Parathyroid adenoma (tissue), 2 donors: ENCODE data around the gene CA14.
"Not testable (repeated sequence)": the region's sequence is repeated elsewhere in the genome, so short reads cannot be mapped to it uniquely, and the experiment has no call there.

Experiments used
- H2AFZ ChIP-seq: fragments of 300-600 bp; sonication (generic); one replicate; pipeline ENCODE4 v1.7.0; 2017; ENCODE audit warnings: antibody characterized with exemption, mild to moderate bottlenecking
- H3K27ac ChIP-seq: fragments of 300-600 bp; sonication (generic); one replicate; pipeline ENCODE4 v1.7.0; 2017
- H3K27me3 ChIP-seq: fragments of 300-600 bp; sonication (generic); one replicate; pipeline ENCODE4 v1.7.0; 2017; ENCODE audit warnings: low read length; ENCODE audit not compliant: control insufficient read depth, insufficient read depth
- H3K36me3 ChIP-seq: fragments of 300-600 bp; sonication (generic); one replicate; pipeline ENCODE4 v1.7.0; 2017; ENCODE audit warnings: low read length; ENCODE audit not compliant: control insufficient read depth, insufficient read depth
- H3K4me1 ChIP-seq: fragments of 300-600 bp; sonication (generic); one replicate; pipeline ENCODE4 v1.7.0; 2017; ENCODE audit warnings: control low read depth
- H3K4me2 ChIP-seq: fragments of 300-600 bp; sonication (generic); one replicate; pipeline ENCODE4 v1.7.0; 2017; ENCODE audit warnings: low read length
- H3K4me3 ChIP-seq: fragments of 300-600 bp; sonication (generic); one replicate; pipeline ENCODE4 v1.7.0; 2017; ENCODE audit warnings: low read depth, low read length
- H3K79me2 ChIP-seq: fragments of 300-600 bp; sonication (generic); one replicate; pipeline ENCODE4 v1.7.0; 2017; ENCODE audit warnings: control low read depth
- H3K9ac ChIP-seq: fragments of 300-600 bp; sonication (generic); one replicate; pipeline ENCODE4 v1.7.0; 2017; ENCODE audit warnings: mild to moderate bottlenecking
- H3K9me3 ChIP-seq: fragments of 300-600 bp; sonication (generic); one replicate; pipeline ENCODE4 v1.7.0; 2017; ENCODE audit warnings: low read length; ENCODE audit not compliant: control insufficient read depth
- TF ChIP-seq, protein P1 (sequence below): fragments of 300-600 bp; sonication (generic); IDR thresholded peaks from one replicate; pipeline ENCODE4 v1.7.0; 2017; ENCODE audit warnings: antibody characterized with exemption, mild to moderate bottlenecking
- donor health status: primary hyperparathyroidism.

Gene CA14

DNA sequence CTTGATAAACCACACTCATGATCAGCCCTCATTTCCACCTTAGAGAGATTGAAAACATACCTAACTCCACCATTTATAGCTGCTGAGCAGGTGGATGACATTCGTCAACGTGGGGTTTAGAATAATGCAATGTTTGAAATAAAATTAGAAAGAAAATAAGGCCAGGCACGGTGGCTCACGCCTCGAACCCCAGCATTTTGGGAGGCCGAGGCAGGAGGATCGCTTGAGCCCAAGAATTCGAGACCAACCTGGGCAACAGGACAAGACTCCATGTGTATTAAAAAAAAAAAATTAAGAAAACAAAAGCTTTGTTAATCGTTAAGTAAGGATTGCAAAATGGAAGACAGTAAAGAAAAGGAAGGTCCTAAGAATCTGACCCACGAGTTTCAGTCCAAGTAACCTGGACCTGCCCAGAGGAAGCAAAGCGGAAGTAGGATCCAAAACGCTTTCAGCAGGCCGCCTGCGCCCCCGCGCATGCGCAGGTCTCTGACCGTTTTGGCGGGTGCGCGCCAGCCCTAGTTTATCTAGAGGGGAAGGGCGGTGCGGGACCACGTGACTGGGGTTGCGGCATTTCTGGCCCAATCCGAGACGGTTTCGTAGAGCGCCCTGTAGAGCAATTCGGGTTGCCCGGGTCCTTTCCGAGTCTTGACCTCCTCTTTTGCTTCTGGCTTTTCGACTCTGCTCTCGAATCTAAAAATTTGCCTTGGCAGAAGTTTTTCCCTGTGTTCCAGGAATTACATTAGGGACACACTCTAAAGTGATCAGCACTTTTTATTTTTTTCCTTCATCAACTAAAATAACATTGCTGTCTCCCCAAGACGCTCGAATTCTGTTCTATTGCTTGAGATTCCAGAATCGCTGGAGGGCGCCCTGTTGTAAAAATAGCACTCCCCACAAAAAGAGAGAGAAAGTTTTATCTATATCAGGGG lies 44.1 kb upstream of the CA14 start:
- H3K79me2 ChIP-seq: no peaks in the 10 kb centered on the region

DNA sequence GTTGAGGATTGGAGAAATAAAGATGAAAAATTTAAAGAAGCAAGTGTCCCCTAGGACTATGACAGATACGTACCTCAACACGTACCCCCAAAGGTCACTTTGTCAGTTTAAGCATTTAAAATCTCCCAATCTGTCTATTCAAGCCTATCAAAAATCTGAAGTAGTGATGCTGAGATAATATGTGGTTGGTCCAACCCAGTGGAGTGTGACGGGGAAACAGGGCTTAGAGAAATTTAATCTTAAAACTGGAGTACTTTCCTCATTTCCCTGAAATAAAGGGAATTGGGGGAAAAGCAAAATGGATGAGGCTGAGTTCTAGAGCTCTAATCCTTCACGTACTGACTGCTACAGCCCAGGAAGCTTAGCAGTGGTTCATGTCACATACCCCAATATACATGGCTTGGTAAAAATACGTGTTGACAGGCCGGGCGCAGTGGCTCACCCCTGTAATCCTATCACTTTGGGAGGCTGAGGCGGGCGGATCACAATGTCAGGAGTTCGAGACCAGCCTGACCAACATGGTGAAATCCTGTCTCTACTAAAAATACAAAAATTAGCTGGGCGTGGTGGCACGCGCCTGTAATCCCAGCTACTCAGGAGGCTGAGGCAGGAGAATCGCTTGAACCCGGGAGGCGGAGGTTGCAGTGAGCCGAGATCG lies 43.3 kb upstream of the CA14 start:
- not testable (repeated sequence) for H3K9me3 ChIP-seq, H3K4me1 ChIP-seq, H3K27me3 ChIP-seq, H3K79me2 ChIP-seq, H3K9ac ChIP-seq, H3K36me3 ChIP-seq
- Histone ChIP-seq H3K27ac (peak overlapping the region; percentile 76), H3K4me3 (peak overlapping the region; percentile 71), H2AFZ (peak overlapping the region; percentile 89), H3K4me2 (peak overlapping the region; percentile 75)

More for the DNA sequence above, 44.1 kb upstream of the CA14 start:
- TF ChIP-seq, protein P1, sequence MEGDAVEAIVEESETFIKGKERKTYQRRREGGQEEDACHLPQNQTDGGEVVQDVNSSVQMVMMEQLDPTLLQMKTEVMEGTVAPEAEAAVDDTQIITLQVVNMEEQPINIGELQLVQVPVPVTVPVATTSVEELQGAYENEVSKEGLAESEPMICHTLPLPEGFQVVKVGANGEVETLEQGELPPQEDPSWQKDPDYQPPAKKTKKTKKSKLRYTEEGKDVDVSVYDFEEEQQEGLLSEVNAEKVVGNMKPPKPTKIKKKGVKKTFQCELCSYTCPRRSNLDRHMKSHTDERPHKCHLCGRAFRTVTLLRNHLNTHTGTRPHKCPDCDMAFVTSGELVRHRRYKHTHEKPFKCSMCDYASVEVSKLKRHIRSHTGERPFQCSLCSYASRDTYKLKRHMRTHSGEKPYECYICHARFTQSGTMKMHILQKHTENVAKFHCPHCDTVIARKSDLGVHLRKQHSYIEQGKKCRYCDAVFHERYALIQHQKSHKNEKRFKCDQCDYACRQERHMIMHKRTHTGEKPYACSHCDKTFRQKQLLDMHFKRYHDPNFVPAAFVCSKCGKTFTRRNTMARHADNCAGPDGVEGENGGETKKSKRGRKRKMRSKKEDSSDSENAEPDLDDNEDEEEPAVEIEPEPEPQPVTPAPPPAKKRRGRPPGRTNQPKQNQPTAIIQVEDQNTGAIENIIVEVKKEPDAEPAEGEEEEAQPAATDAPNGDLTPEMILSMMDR: peak; percentile 10
- no peaks in the 10 kb centered on the region for H3K9me3 ChIP-seq
- no peaks in the 10 kb centered on the region for H3K27me3 ChIP-seq
- no peak overlapping the region for H3K9ac ChIP-seq
- H3K36me3 ChIP-seq: no peaks in the 10 kb centered on the region
- peak overlapping the region; percentile 75 for H3K4me2 ChIP-seq
- H2AFZ ChIP-seq: peak overlapping the region; percentile 89
- peak overlapping the region; percentile 71 for H3K4me3 ChIP-seq
- peaks cover 3% of the 10 kb centered on the region for H3K4me1 ChIP-seq
- H3K27ac ChIP-seq: peak overlapping the region; percentile 76

DNA sequence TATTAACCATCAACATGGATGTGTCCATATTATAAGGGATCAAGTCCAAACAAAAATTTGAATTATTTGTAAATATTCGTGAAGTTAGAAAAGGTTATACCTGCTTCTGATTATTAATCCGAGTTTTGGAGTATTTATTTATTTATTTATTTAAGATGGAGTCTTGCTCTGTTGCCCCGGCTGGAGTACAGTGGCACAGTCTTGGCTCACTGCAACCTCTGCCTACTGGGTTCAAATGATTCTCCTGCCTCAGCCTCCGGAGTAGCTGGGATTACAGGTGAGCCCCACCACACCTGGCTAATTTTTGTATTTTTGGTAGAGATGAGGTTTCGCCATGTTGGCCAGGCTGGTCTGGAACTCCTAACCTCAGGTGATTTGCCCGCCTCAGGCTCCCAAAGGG lies 41.7 kb upstream of the CA14 start:
- not testable (repeated sequence) for H3K4me3 ChIP-seq, H3K4me2 ChIP-seq, H3K27ac ChIP-seq, H3K36me3 ChIP-seq, H2AFZ ChIP-seq, H3K4me1 ChIP-seq, H3K27me3 ChIP-seq, H3K79me2 ChIP-seq, H3K9ac ChIP-seq, H3K9me3 ChIP-seq

DNA sequence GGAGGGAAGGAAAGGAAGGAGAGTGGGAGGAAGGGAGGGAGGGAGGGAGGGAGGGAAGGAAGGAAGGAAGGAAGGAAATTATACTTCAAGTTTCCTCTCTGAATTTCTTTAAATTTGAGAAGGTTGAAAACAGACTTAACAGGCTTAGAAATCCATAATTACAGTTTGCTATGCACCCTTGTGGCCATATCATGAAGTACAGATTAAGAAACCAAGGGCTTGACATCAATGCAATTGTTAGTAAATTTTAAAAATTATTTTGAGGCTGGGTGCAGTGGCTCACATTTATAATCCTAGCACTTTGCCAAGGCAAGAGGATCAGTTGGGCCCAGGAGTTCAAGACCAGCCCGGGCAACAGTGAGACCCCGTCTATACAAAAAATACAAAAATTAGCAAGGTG lies 36.0 kb upstream of the CA14 start:
- H3K36me3 ChIP-seq: no peaks in the 10 kb centered on the region

DNA sequence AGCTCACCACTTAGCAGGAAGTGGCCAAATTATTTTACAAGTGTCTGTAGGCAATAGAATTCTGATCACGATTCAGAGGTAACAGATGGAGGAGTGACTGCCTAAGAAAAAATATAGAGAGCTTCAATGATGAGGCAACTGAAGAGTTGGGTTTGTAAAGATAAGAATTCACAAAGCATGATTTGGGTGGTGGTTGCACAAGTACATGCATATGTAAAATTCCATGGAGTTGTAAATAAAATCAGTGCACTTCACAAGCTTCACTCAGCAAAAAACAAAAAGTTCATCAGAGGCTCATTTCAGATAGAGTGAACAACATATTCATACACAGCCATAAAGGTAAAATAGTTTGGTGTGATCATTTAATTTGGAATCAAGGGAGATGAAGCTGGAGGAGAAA lies 32.6 kb upstream of the CA14 start:
- TF ChIP-seq, protein P1: no peak
- Histone ChIP-seq H3K9me3 (no peaks in the 10 kb centered on the region), H3K9ac (no peak overlapping the region), H3K4me2 (no peak overlapping the region), H3K4me1 (no peaks in the 10 kb centered on the region), H3K79me2 (no peaks in the 10 kb centered on the region), H2AFZ (no peak overlapping the region), H3K4me3 (no peak overlapping the region), H3K36me3 (no peaks in the 10 kb centered on the region), H3K27ac (no peak overlapping the region), H3K27me3 (no peaks in the 10 kb centered on the region)

More for the DNA sequence above, 36.0 kb upstream of the CA14 start:
- no peaks in the 10 kb centered on the region for H3K4me1 ChIP-seq
- H3K4me3 ChIP-seq: no peak overlapping the region
- H3K27me3 ChIP-seq: no peaks in the 10 kb centered on the region
- no peaks in the 10 kb centered on the region for H3K9me3 ChIP-seq
- H3K4me2 ChIP-seq: no peak overlapping the region
- TF ChIP-seq, protein P1: peak; percentile 26
- no peaks in the 10 kb centered on the region for H3K79me2 ChIP-seq
- no peak overlapping the region for H3K27ac ChIP-seq
- no peak overlapping the region for H2AFZ ChIP-seq
- no peak overlapping the region for H3K9ac ChIP-seq
